Renal cortex interstitium (tissue), 11 donors: Measurements from ENCODE around the gene ELOA. TPM values are rescaled to one million over a fixed set of nuclear protein-coding genes. Genes with fewer than 3 reads are reported as not detected.

ENCODE experiments used
- DNase-seq, 11 donors: peaks; one replicate each; pipeline ENCODE4 v3.0.0-alpha.2; 2013; ENCODE audit warnings: low read depth in 9 of 11, low spot score in 4 of 11; ENCODE audit errors: extremely low read depth in 1 of 11
- polyA plus RNA-seq, 3 donors: library from polyadenylated mRNA; unstranded; fragments of 120-200 nt; gene quantifications; one replicate each; pipeline ENCODE4 v1.2.1, GENCODE V29; 2013; ENCODE audit not compliant: insufficient read length in 3 of 3

ELOA gene
- polyA plus RNA-seq, 3 donors = 34.5 to 36.2 (median 35.9) TPM

DNA sequence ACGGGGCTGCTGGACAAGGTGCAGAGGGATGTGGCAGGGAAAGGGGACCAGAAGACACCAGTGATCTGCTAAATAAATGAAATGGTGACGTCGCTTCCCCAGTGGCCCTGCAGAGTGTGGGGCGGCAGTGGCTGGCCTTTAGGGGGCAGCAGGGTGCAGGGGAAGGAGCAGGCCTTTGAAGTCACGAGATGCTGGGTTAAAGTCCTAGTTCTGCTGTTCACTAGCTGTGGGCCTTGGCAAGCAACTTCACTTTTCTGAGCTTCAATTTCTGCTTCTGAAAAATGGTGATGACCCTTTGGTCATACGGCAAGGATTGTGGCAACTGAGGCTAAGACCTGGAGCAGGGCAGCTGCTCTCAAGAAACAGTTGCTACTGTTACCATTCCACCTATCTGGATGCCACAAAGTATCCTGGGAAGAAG lies 66.5 kb downstream of the ELOA start:
- peak in 1 of 11 donors; percentile 21 for DNase-seq

GRCh38 chr1:23810818-23811540 lies 67.7 kb downstream of the ELOA start:
- DNase-seq = no peak

Other genes with a start within 250 kb of the ELOA start
- gene E2F2, start 212.2 kb upstream of the ELOA start, polyA plus RNA-seq = 1 to 10 TPM; 4.6 to 5.4 (median 5.2) TPM
- 100 to 1,000 TPM; 277 to 365 (median 359) TPM for gene ID3, start 184.0 kb upstream of the ELOA start, polyA plus RNA-seq
- 1,000 to 10,000 TPM; 2,131 to 2,732 (median 2,597) TPM for gene RPL11, start 51.7 kb upstream of the ELOA start, polyA plus RNA-seq
- 10 to 100 TPM; 59.3 to 65.1 (median 59.9) TPM for gene PITHD1, start 34.9 kb downstream of the ELOA start, polyA plus RNA-seq
- gene LYPLA2, start 47.7 kb downstream of the ELOA start, polyA plus RNA-seq = 10 to 100 TPM; 51.5 to 78.0 (median 75.1) TPM
- gene GALE, start 57.3 kb downstream of the ELOA start, polyA plus RNA-seq = 10 to 100 TPM; 30.7 to 40.6 (median 39.5) TPM
- 10 to 100 TPM; 69.2 to 72.6 (median 69.8) TPM for gene HMGCL, start 82.0 kb downstream of the ELOA start, polyA plus RNA-seq
- 10 to 100 TPM; 37.3 to 43.1 (median 37.4) TPM for gene FUCA1, start 124.8 kb downstream of the ELOA start, polyA plus RNA-seq
- under 1 TPM; 0.08 to 0.10 (median 0.09) TPM for gene CNR2, start 169.9 kb downstream of the ELOA start, polyA plus RNA-seq
- gene PNRC2, start 216.4 kb downstream of the ELOA start, polyA plus RNA-seq = 100 to 1,000 TPM; 184 to 213 (median 212) TPM
- gene SRSF10, start 236.9 kb downstream of the ELOA start, polyA plus RNA-seq = 100 to 1,000 TPM; 197 to 242 (median 223) TPM